Effector memory CD8-positive, alpha-beta T cell (primary cell): ENCODE results near the gene PSPC1.
A peak's percentile ranks its signal among the peaks of the same experiment; 100 is the strongest.
"Not testable (repeated sequence)": the region's sequence is repeated elsewhere in the genome, so short reads cannot be mapped to it uniquely, and the experiment has no call there.

Experiments used
- ATAC-seq: fragments of 150-1000 bp; cut with Tn5 transposase; replicated peaks from 2 replicates; pipeline ENCODE4 v1.10.0; 2021; ENCODE audit warnings: mild to moderate bottlenecking, moderate library complexity
- DNase-seq, 3 experiments: peaks; one replicate each; pipeline ENCODE4 v3.0.0; 2021
- H3K27ac Mint-ChIP-seq, 2 donors: one replicate each; pipeline ENCODE4 v1.8.0; 2022; ENCODE audit warnings: mild to moderate bottlenecking in 2 of 2, mixed read lengths in 2 of 2, moderate library complexity in 2 of 2
- H3K27me3 Mint-ChIP-seq, 2 donors: one replicate each; pipeline ENCODE4 v1.8.0; 2022; ENCODE audit warnings: mixed read lengths in 2 of 2
- H3K36me3 Mint-ChIP-seq: one replicate; pipeline ENCODE4 v1.8.0; 2022; ENCODE audit warnings: mild to moderate bottlenecking, moderate library complexity, mixed read lengths; ENCODE audit not compliant: insufficient read depth
- H3K4me1 Mint-ChIP-seq, 2 donors: one replicate each; pipeline ENCODE4 v1.8.0; 2022; ENCODE audit warnings: low read depth in 2 of 2, mixed read lengths in 2 of 2
- H3K4me3 Mint-ChIP-seq, 2 donors: one replicate each; pipeline ENCODE4 v1.8.0; 2022; ENCODE audit warnings: mild to moderate bottlenecking in 2 of 2, mixed read lengths in 2 of 2, moderate library complexity in 2 of 2
- H3K9me3 Mint-ChIP-seq, 2 donors: one replicate each; pipeline ENCODE4 v1.8.0; 2022; ENCODE audit warnings: mixed read lengths in 2 of 2

PSPC1 gene

DNA sequence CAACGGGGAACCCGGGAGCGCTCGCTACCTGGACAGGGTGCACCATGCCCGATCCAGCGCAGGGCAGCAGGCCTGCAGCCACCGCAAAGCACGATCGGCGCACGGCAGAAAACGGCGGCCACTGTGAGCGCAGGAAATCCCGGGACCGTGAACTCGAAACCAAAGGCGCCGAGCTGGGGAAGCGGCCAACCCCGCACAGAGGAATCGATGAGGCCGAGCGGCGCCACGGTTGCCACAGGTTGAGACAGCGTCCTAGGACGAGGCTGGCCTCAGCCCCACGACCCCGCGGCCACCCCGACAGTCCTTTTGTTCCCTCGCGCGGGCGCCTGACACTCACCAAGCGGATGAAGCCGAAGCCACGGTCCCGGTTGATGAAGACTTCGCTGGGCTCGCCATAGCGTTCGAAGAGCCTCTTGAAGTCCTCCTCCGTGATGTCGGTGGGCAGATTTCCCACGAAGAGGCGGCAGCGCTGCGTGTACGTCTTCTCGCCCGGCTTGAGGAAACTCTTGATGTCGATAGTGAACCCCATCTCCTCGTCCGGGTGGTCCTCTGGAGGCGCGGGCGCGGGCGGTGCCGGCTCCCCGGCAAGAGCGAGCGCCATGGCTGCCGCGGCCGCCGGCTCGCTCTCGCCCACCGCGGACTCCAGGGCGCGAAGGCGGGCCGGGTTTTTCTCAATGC lies 557 bp downstream of the PSPC1 start:
- Mint-ChIP-seq H3K27me3 (no peaks in the 10 kb centered on the region), H3K36me3 (peaks cover 34% of the 10 kb centered on the region), H3K4me1 (peaks cover 7 to 11% of the 10 kb centered on the region in 2 donors), H3K27ac (peak overlapping the region; percentile 98 to 99), H3K9me3 (no peaks in the 10 kb centered on the region), H3K4me3 (peak overlapping the region; percentile 92 to 94)
- DNase-seq (peak; percentile 44 to 47 (median 45)), ATAC-seq (peak; percentile 51)

- no peak for ATAC-seq
- no peaks in the 10 kb centered on the region for H3K9me3 Mint-ChIP-seq
- peaks cover 7 to 11% of the 10 kb centered on the region in 2 donors for H3K4me1 Mint-ChIP-seq
- H3K27ac Mint-ChIP-seq, result peak overlapping the region; percentile 98 to 99
- H3K36me3 Mint-ChIP-seq, result peaks cover 40% of the 10 kb centered on the region
- peak overlapping the region; percentile 92 to 94 for H3K4me3 Mint-ChIP-seq
- H3K27me3 Mint-ChIP-seq, result no peaks in the 10 kb centered on the region
- DNase-seq, result no peak
Measured at GRCh38 chr13:19781526-19781925, 1.2 kb downstream of the PSPC1 start.

- H3K4me1 Mint-ChIP-seq, result peaks cover 10 to 13% of the 10 kb centered on the region in 2 donors
- H3K9me3 Mint-ChIP-seq, ATAC-seq, DNase-seq, H3K27me3 Mint-ChIP-seq: not testable (repeated sequence)
- H3K4me3 Mint-ChIP-seq, result peak overlapping the region; percentile 92 to 94
- H3K27ac Mint-ChIP-seq, result peak overlapping the region; percentile 98 to 99
- peaks cover 44% of the 10 kb centered on the region for H3K36me3 Mint-ChIP-seq
Measured at GRCh38 chr13:19780753-19781418, 1.9 kb downstream of the PSPC1 start.

DNA sequence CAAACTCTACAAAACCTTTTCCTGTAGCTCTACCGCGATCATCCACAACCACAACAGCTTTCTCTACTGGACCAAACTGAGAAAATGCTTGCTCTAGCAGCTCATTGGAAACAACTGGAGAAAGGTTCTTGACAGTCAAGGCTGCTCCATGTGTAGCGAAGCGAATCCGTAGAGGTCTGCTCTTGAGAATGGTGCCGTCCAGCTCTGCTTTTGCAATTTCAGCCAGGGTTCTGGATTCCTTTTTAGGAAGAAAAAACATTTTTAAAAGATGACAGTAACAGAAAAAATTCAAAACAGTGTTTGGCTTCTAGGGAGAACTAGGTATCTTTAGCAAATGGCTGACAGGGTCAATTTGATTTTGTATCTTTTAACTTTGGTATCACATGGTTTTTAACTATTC lies 10.4 kb downstream of the PSPC1 start:
- Mint-ChIP-seq H3K36me3 (peaks cover 81% of the 10 kb centered on the region), H3K27ac (peak overlapping the region in 1 of 2 donors; percentile 73), H3K9me3 (no peaks in the 10 kb centered on the region), H3K27me3 (no peaks in the 10 kb centered on the region), H3K4me1 (peaks cover 27 to 48% of the 10 kb centered on the region in 2 donors), H3K4me3 (no peak overlapping the region)
- no peak for DNase-seq
- ATAC-seq, result no peak

GRCh38 chr13:19769854-19770253 lies 12.9 kb downstream of the PSPC1 start:
- ATAC-seq, result no peak
- no peaks in the 10 kb centered on the region for H3K9me3 Mint-ChIP-seq
- H3K4me3 Mint-ChIP-seq, result no peak overlapping the region
- no peak for DNase-seq
- H3K36me3 Mint-ChIP-seq, result peaks cover 73% of the 10 kb centered on the region
- no peak overlapping the region for H3K27ac Mint-ChIP-seq
- peaks cover 25 to 45% of the 10 kb centered on the region in 2 donors for H3K4me1 Mint-ChIP-seq
- no peaks in the 10 kb centered on the region for H3K27me3 Mint-ChIP-seq

GRCh38 chr13:19767966-19768365 lies 14.8 kb downstream of the PSPC1 start:
- H3K36me3 Mint-ChIP-seq, result peaks cover 82% of the 10 kb centered on the region

DNA sequence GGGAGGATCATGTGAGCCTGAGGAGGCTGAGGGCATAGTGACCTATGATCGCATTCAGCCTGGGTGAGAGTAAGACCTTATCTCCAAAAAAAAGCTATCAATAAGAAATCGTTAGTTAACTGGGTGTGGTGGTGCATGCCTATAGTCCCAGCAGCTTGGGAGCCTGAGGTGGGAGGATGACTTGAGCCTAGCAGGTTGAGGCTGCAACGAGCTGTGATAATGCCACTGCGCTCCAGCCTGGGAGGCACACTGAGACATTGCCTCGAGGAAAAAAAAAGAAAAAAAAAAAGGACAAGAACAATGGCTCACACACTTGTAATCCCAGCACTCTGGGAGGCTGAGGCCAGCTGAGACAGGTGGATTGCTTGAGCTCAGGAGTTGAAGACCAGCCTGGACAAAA lies 16.2 kb downstream of the PSPC1 start:
- ATAC-seq (no peak), DNase-seq (no peak)
- H3K9me3 Mint-ChIP-seq, result no peaks in the 10 kb centered on the region
- H3K27me3 Mint-ChIP-seq, result no peaks in the 10 kb centered on the region
- peaks cover 32 to 48% of the 10 kb centered on the region in 2 donors for H3K4me1 Mint-ChIP-seq
- no peak overlapping the region for H3K27ac Mint-ChIP-seq
- H3K36me3 Mint-ChIP-seq, result peaks cover 79% of the 10 kb centered on the region
- peak overlapping the region; percentile 34 to 40 for H3K4me3 Mint-ChIP-seq

More at GRCh38 chr13:19767966-19768365, 14.8 kb downstream of the PSPC1 start:
- ATAC-seq (no peak), DNase-seq (no peak)
- no peaks in the 10 kb centered on the region for H3K27me3 Mint-ChIP-seq
- peak overlapping the region in 1 of 2 donors; percentile 77 for H3K27ac Mint-ChIP-seq
- H3K9me3 Mint-ChIP-seq, result no peaks in the 10 kb centered on the region
- H3K4me1 Mint-ChIP-seq, result peaks cover 29 to 42% of the 10 kb centered on the region in 2 donors
- H3K4me3 Mint-ChIP-seq, result peak overlapping the region; percentile 56 to 63

DNA sequence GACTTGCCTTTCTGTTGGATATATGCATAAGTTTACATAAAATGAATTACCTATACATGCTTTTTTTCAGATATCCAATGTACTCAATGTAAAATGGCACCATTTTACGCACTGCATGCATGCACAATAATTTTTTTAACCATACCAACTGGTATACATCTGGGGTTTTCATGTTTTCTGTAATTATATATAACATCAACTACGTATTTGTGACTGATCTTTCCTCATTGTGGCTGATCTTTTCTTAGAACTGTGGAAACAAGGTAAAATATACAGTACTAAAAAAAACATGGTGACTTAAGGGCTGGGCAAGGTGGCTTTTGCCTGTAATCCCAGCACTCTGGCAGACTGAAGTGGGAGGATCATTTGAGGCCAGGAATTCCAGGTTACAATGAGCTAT lies 18.5 kb downstream of the PSPC1 start:
- Mint-ChIP-seq H3K9me3 (no peaks in the 10 kb centered on the region), H3K4me3 (peak overlapping the region in 1 of 2 donors; percentile 54), H3K4me1 (peaks cover 37 to 63% of the 10 kb centered on the region in 2 donors), H3K27me3 (no peaks in the 10 kb centered on the region), H3K27ac (peak overlapping the region in 1 of 2 donors; percentile 46), H3K36me3 (peaks cover 76% of the 10 kb centered on the region)
- ATAC-seq, result no peak
- DNase-seq, result no peak

- H3K4me1 Mint-ChIP-seq, result peaks cover 37 to 60% of the 10 kb centered on the region in 2 donors
Measured at GRCh38 chr13:19763618-19764017, 19.1 kb downstream of the PSPC1 start.

DNA sequence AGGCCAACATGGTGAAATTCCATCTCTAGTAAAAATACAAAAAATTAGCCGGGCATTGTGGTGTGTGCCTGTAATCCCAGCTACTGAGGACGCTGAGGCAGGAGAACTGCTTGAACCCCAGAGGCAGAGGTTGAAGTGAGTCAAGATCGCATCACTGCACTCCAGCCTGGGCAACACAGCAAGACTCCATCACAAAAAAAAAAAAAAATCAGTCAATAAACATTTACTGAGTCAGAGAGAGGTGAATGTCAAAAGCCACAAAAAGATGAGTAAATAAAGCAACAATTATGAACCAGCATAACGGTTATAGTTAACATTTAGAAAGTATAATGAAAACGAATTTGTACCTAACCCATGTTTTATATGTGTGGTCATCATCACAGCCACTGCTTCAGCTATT lies 23.1 kb downstream of the PSPC1 start:
- H3K27ac Mint-ChIP-seq, result no peak overlapping the region
- no peaks in the 10 kb centered on the region for H3K9me3 Mint-ChIP-seq
- DNase-seq (no peak), ATAC-seq (no peak)
- H3K4me3 Mint-ChIP-seq, result no peak overlapping the region
- peaks cover 34 to 58% of the 10 kb centered on the region in 2 donors for H3K4me1 Mint-ChIP-seq
- no peaks in the 10 kb centered on the region for H3K27me3 Mint-ChIP-seq
- peaks cover 88% of the 10 kb centered on the region for H3K36me3 Mint-ChIP-seq

More at GRCh38 chr13:19763618-19764017, 19.1 kb downstream of the PSPC1 start:
- DNase-seq, result no peak
- no peak for ATAC-seq
- peak overlapping the region; percentile 2 to 56 for H3K27ac Mint-ChIP-seq
- H3K4me3 Mint-ChIP-seq, result peak overlapping the region; percentile 40 to 43
- H3K27me3 Mint-ChIP-seq, result no peaks in the 10 kb centered on the region
- peaks cover 76% of the 10 kb centered on the region for H3K36me3 Mint-ChIP-seq
- no peaks in the 10 kb centered on the region for H3K9me3 Mint-ChIP-seq

- H3K9me3 Mint-ChIP-seq, result no peaks in the 10 kb centered on the region
- H3K4me1 Mint-ChIP-seq, result peaks cover 5 to 33% of the 10 kb centered on the region in 2 donors
- H3K4me3 Mint-ChIP-seq, result no peak overlapping the region
- H3K36me3 Mint-ChIP-seq, result peaks cover 80% of the 10 kb centered on the region
- no peak overlapping the region for H3K27ac Mint-ChIP-seq
- DNase-seq (no peak), ATAC-seq (no peak)
- no peaks in the 10 kb centered on the region for H3K27me3 Mint-ChIP-seq
Measured at GRCh38 chr13:19742643-19743042, 40.1 kb downstream of the PSPC1 start.

DNA sequence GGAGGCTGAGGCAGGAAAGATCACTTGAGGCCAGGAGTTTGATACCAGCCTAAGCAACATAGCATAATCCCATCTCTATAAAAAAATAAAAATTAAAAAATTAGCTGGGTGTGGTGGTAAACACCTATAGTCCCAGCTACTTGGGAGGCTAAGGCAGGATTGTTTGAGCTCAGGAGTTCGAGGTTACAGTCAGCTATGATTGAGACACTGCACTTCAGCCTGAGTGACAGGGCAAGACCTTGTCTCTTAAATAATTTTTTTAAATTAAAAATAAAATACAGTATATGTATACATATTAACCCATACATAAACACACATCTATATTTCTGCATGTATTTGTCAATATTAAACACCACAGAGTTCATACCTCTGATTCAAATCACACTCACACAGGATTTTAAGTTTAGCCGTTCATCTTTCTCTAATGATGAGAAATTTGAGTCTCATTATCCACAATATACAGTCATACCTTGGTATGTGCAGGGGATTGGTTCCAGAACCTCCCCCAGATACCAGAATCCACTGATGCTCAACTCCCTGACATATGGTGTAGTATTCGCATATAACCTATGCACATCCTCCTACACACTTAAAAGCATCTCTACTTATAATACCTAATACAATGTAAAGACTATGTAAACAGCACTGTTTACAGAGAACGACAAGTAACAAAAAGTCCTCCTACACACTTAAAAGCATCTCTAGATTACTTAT lies 44.7 kb downstream of the PSPC1 start:
- DNase-seq, result no peak
- H3K27me3 Mint-ChIP-seq, result no peaks in the 10 kb centered on the region
- no peak overlapping the region for H3K27ac Mint-ChIP-seq
- no peaks in the 10 kb centered on the region for H3K9me3 Mint-ChIP-seq
- H3K4me1 Mint-ChIP-seq, result peaks cover 12 to 30% of the 10 kb centered on the region in 2 donors
- H3K4me3 Mint-ChIP-seq, result no peak overlapping the region
- H3K36me3 Mint-ChIP-seq, result peaks cover 80% of the 10 kb centered on the region
- ATAC-seq, result no peak

DNA sequence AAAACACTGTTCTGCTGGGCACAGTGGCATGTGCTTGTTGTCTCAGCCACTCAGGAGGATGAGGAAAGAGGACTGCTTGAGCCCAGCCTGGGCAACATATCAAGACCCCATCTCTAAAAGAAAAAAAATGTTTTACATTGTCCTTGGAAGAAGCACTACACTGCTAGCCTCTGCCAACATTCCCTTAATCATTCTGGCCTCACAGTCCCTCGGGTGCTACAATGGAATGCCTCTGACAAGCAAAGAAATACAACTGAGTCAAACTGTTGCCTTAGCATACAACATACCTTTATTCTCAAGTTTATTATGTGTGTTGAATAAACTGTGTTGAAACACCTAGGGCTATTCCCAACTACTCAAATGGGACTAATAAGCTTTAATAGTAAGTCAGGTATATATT lies 56.1 kb downstream of the PSPC1 start:
- peak overlapping the region; percentile 0 to 85 for H3K27ac Mint-ChIP-seq
- H3K4me1 Mint-ChIP-seq, result peaks cover 16 to 46% of the 10 kb centered on the region in 2 donors
- no peak overlapping the region for H3K4me3 Mint-ChIP-seq
- peaks cover 66% of the 10 kb centered on the region for H3K36me3 Mint-ChIP-seq
- no peaks in the 10 kb centered on the region for H3K27me3 Mint-ChIP-seq
- no peak for DNase-seq
- no peaks in the 10 kb centered on the region for H3K9me3 Mint-ChIP-seq
- no peak for ATAC-seq
